Heart right ventricle (tissue), 16 donors: ENCODE results near the gene SSH3. TPM values are rescaled to one million over a fixed set of nuclear protein-coding genes. Genes with fewer than 3 reads are reported as not detected.

Experiments
- ATAC-seq, 8 donors: fragments of 200-7000 bp; cut with Tn5 transposase; one replicate each; pipeline ENCODE4 v1.9.1; 2020; ENCODE audit warnings: mild to moderate bottlenecking in 8 of 8, moderate library complexity in 8 of 8, moderate number of reproducible peaks in 1 of 8
- DNase-seq, 2 donors: peaks; one replicate each; pipeline ENCODE4 v3.0.0-alpha.2; 2020
- H3K27ac ChIP-seq, 10 donors: fragments of 200-600 bp; sonication (generic) in 2 of 10; one replicate each; pipeline versions ENCODE4 v1.5.0 to v1.8.0; 2020 to 2022; ENCODE audit warnings: mild to moderate bottlenecking in 3 of 10
- H3K27me3 ChIP-seq, 7 donors: fragments of 200-600 bp; one replicate each; pipeline ENCODE4 v1.8.0; 2021 to 2022; ENCODE audit warnings: mild to moderate bottlenecking in 2 of 7
- H3K36me3 ChIP-seq, 9 donors: fragments of 200-600 bp; sonication (generic) in 1 of 9; one replicate each; pipeline versions ENCODE4 v1.5.0 to v1.8.0; 2020 to 2022; ENCODE audit warnings: mild to moderate bottlenecking in 2 of 9
- H3K4me1 ChIP-seq, 9 donors: fragments of 200-600 bp; sonication (generic) in 1 of 9; one replicate each; pipeline versions ENCODE4 v1.5.0 to v1.8.0; 2020 to 2022; ENCODE audit warnings: mild to moderate bottlenecking in 4 of 9
- H3K4me3 ChIP-seq, 10 donors: fragments of 200-600 bp; sonication (generic) in 2 of 10; one replicate each; pipeline versions ENCODE4 v1.5.0 to v1.8.0; 2020 to 2022; ENCODE audit warnings: mild to moderate bottlenecking in 7 of 10, moderate library complexity in 2 of 10
- H3K9me3 ChIP-seq, 11 donors: fragments of 200-600 bp in 10 of 11; sonication (generic) in 2 of 11; one replicate each; pipeline versions ENCODE4 v1.5.0 to v1.8.0; 2013 to 2022; ENCODE audit warnings: mild to moderate bottlenecking in 2 of 11, control low read depth in 1 of 11, moderate library complexity in 1 of 11
- CTCF ChIP-seq, 9 donors: fragments of 200-600 bp; sonication (generic) in 2 of 9; IDR thresholded peaks; one replicate each; pipeline versions ENCODE4 v1.5.0 to v1.8.0; 2021 to 2022; ENCODE audit warnings: antibody characterized with exemption in 9 of 9, mild to moderate bottlenecking in 5 of 9, moderate library complexity in 1 of 9
- WGBS, 2 donors: extraction: QIAGEN DNeasy Blood & Tissue Kit; methylation state at CpG; one replicate each; pipeline ENCODE4 v1.1.7; 2013; ENCODE audit warnings: inconsistent platforms in 1 of 2; 5-methylcytosine and 5-hydroxymethylcytosine counted together
- intact Hi-C, 10 donors: fragments of 100-400 bp; cut with DNase I; formaldehyde crosslinking; loops; one replicate each; pipeline versions ENCODE4 v1.11.1 to v1.14.2; 2022
- polyA plus RNA-seq, 2 donors: library from polyadenylated mRNA; stranded (reverse); fragments of 200-250 nt; gene quantifications; one replicate each; pipeline ENCODE4 v1.2.3, GENCODE V29; 2013
- total RNA-seq, 10 donors: library from RNA; stranded (reverse); fragmentation: NEBNext Ultra II Directional in 3 of 10; extraction: Animal tissue kit (Norgen Biotek cat#: 25700) in 3 of 10; gene quantifications; one replicate each; pipeline versions ENCODE4 v1.2.1 to v1.2.4, GENCODE V29; 2021 to 2023
- donor health status: Arrhythmogenic right ventricular cardiomyopathy.
- donor health status: ischemic (EF 13 %, LVEDD 7.1; RV severe dilation, severe dysfunction).
- donor health status: healthy with polysubstance abuse.
- donor health status: DM: no; HTN: yes; CAD: no.
- donor health status: DM: no; HTN: no; CAD: no.
- donor health status: ischemic (EF 25% LVEDD 6.9; RV normal size, moderate dysfunction).
- donor health status: ischemic (EF 25% LVEDD 5.7; RV mildly dilated, moderate dysfunction).
- donor health status: healthy.
- donor health status: DM: yes; HTN: yes; CAD: no.
- donor health status: Ischemic cardiomyopathy.
- donor health status: ischemic (EF 35%, LVEDD 5.7; RV mildly dilated, moderate dysfunction).
- donor health status: nonischemic (EF 11% LVEDD 7.7; RV severe dilation, severe dysfunction).
- donor health status: DM: yes; HTN: yes; CAD: no.
- donor health status: PGD.
- donor health status: ischemic (EF 29% LVEDD 5.4; RV normal size, mild dysfunction).
- donor health status: nonischemic (EF 23%, LVEDD 6.1; RV moderate dilation, normal function).

SSH3 gene
- total and polyA plus RNA-seq, 12 donors = 7.8 to 21.2 (median 15.3) TPM

- peaks cover 7 to 90% (median 31%) of the 10 kb centered on the region in 9 donors for H3K4me1 ChIP-seq
- TF ChIP-seq CTCF (IDR thresholded peaks at IDR 0.05) = no peak
- peak overlapping the region in 2 of 10 donors; percentile 3 to 74 for H3K4me3 ChIP-seq
- peak overlapping the region in 8 of 10 donors; percentile 93 to 98 (median 96) for H3K27ac ChIP-seq
- peaks cover 21 to 74% (median 52%) of the 10 kb centered on the region in 9 donors for H3K36me3 ChIP-seq
- no peaks in the 10 kb centered on the region for H3K27me3 ChIP-seq
- 83 to 86% methylated on average over 39 of the region's 39 CpGs for WGBS, 2 donors
- intact Hi-C loops = no loop called here
- DNase-seq = peak in 1 of 2 donors; percentile 23
- H3K9me3 ChIP-seq = no peaks in the 10 kb centered on the region
- no peak for ATAC-seq
Measured at GRCh38 chr11:67285541-67286498, 17.5 kb upstream of the SSH3 start.

- no peaks in the 10 kb centered on the region for H3K9me3 ChIP-seq
- DNase-seq = peak in 1 of 2 donors; percentile 21
- peaks cover 7 to 90% (median 33%) of the 10 kb centered on the region in 9 donors for H3K4me1 ChIP-seq
- H3K4me3 ChIP-seq = peak overlapping the region in 2 of 10 donors; percentile 3 to 74
- peaks cover 14 to 74% (median 43%) of the 10 kb centered on the region in 9 donors for H3K36me3 ChIP-seq
- TF ChIP-seq CTCF (IDR thresholded peaks at IDR 0.05) = no peak
- intact Hi-C loops = no loop called here
- peak overlapping the region; percentile 76 to 98 (median 96) for H3K27ac ChIP-seq
- H3K27me3 ChIP-seq = no peaks in the 10 kb centered on the region
- 79% methylated on average over 8 of the region's 8 CpGs for WGBS, 2 donors
- no peak for ATAC-seq
Measured at GRCh38 chr11:67286621-67287333, 16.6 kb upstream of the SSH3 start.

- WGBS, 2 donors = 73 to 75% methylated on average over 14 of the region's 14 CpGs
- H3K4me1 ChIP-seq = peaks cover 7 to 90% (median 33%) of the 10 kb centered on the region in 9 donors
- H3K9me3 ChIP-seq = no peaks in the 10 kb centered on the region
- H3K36me3 ChIP-seq = peaks cover 6 to 74% (median 35%) of the 10 kb centered on the region in 9 donors
- H3K4me3 ChIP-seq = peak overlapping the region in 9 of 10 donors; percentile 56 to 99 (median 82)
- H3K27me3 ChIP-seq = no peaks in the 10 kb centered on the region
- ATAC-seq (peak in 2 of 8 donors; percentile 0 to 2), DNase-seq (no peak)
- TF ChIP-seq CTCF (IDR thresholded peaks at IDR 0.05) = no peak
- peak overlapping the region; percentile 76 to 98 (median 96) for H3K27ac ChIP-seq
- intact Hi-C loops = loop anchor here in 4 of 10 donors (2.0 kb wide), 3 partner anchors 15 to 29 kb away; no protein-coding TSS in a partner anchor
Measured at GRCh38 chr11:67287355-67288197, 15.8 kb upstream of the SSH3 start.
